HFF-Myc (cell line): ENCODE results near the gene HRH4.
A peak's percentile ranks its signal among the peaks of the same experiment; 100 is the strongest.

Experiments
- DNase-seq: peaks from one replicate; pipeline ENCODE4 v3.0.0-alpha.2; 2011; ENCODE audit warnings: low read depth; ENCODE audit errors: extremely low read depth
- H3K4me3 ChIP-seq: replicated peaks from 2 replicates; pipeline ENCODE4 v1.5.1; 2011; ENCODE audit warnings: low read depth, mild to moderate bottlenecking, control low read depth, low read length
- CTCF ChIP-seq: IDR thresholded peaks from 2 replicates; pipeline ENCODE4 v1.5.1; 2012; ENCODE audit warnings: mild to moderate bottlenecking, low read depth, low read length, control low read depth; ENCODE audit errors: missing control alignments

Gene HRH4

DNA sequence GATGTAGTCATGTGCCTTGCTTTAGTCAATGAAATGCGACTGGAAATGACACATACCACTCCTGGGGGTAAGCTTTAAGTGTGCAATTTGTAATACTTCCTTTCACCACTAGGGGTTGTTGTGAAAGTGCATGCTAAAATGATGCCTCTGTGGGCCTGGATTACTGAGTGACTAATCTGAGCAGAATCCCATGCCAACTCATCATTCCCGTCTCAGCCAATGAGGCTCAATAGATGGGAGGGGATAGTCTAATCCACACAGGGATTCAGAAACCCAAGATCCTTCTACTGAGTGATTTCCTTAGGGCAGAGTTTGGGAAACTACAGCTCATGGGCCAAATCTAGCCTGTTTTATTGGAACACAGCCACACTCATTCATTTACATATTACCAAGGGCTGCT, 54.0 kb downstream of the HRH4 start:
- DNase-seq: peak; percentile 82
- H3K4me3 ChIP-seq: no peak overlapping the region
- TF ChIP-seq CTCF: peak; percentile 69

DNA sequence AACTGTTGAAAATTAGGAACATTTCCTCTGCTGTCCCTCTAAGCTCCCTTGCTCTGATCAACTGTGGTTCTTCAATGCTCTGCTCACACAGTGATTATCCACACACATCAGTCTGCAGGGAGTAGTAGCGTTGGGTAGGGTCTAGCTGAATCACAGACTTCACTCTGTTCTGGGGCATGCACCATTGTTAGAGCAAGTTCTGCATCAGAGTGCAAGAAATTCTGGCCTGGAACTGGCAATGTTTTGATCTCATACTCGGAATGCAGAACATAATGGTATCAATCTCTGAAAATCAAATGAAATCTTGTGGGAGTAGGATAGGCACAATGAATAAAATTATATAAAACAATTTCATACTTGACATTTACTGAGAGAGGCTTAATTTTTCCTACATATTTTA, 55.3 kb downstream of the HRH4 start:
- TF ChIP-seq CTCF: no peak
- H3K4me3 ChIP-seq: no peak overlapping the region
- no peak for DNase-seq

GRCh38 chr18:24516261-24516660, 55.8 kb downstream of the HRH4 start:
- DNase-seq: no peak
- TF ChIP-seq CTCF: no peak
- H3K4me3 ChIP-seq: no peak overlapping the region

GRCh38 chr18:24517554-24517953, 57.1 kb downstream of the HRH4 start:
- no peak for DNase-seq
- no peak overlapping the region for H3K4me3 ChIP-seq
- no peak for TF ChIP-seq CTCF

- no peak for DNase-seq
- no peak overlapping the region for H3K4me3 ChIP-seq
- no peak for TF ChIP-seq CTCF
Observed at GRCh38 chr18:24518596-24518995, 58.2 kb downstream of the HRH4 start.
